Neuron (in vitro differentiated cells): Measurements from ENCODE around the gene PLA2G15.

ENCODE experiments used
- H2AFZ ChIP-seq: one replicate; pipeline ENCODE4 v1.6.1; 2013; ENCODE audit warnings: low read depth, mild to moderate bottlenecking, inconsistent platforms, low read length, moderate library complexity
- H3K27me3 ChIP-seq: one replicate; pipeline ENCODE4 v1.6.1; 2013; ENCODE audit warnings: low read length; ENCODE audit not compliant: insufficient read depth
- H3K36me3 ChIP-seq: one replicate; pipeline ENCODE4 v1.6.1; 2013; ENCODE audit warnings: low read length; ENCODE audit not compliant: insufficient read depth
- H3K4me1 ChIP-seq: one replicate; pipeline ENCODE4 v1.6.1; 2013; ENCODE audit warnings: low read length; ENCODE audit not compliant: insufficient read depth
- H3K4me3 ChIP-seq: 2 replicates; pipeline ENCODE4 v1.5.1; 2013; ENCODE audit warnings: mild to moderate bottlenecking, low read length, moderate library complexity
- H3K9me3 ChIP-seq: one replicate; pipeline ENCODE4 v1.6.1; 2013; ENCODE audit warnings: low read length

The PLA2G15 gene

GRCh38 chr16:68244903-68245853 is at the start of gene PLA2G15:
TSS of gene PLA2G15 (plus strand) at chr16:68245373. CDS start at chr16:68245427, 54 bp downstream.
- Histone ChIP-seq H3K36me3 (peaks cover 4% of the 10 kb centered on the region), H3K9me3 (no peaks in the 10 kb centered on the region), H3K4me3 (peak within 1 kb of the TSS; percentile 94), H3K27me3 (no peaks in the 10 kb centered on the region), H2AFZ (peak within 1 kb of the TSS; percentile 84), H3K4me1 (peaks cover 11% of the 10 kb centered on the region)

GRCh38 chr16:68197250-68197649 is 47.9 kb upstream of the PLA2G15 start:
- Histone ChIP-seq H3K36me3 (peaks cover 14% of the 10 kb centered on the region), H3K4me3 (no peak overlapping the region), H3K4me1 (no peaks in the 10 kb centered on the region), H3K27me3 (no peaks in the 10 kb centered on the region), H3K9me3 (no peaks in the 10 kb centered on the region), H2AFZ (no peak overlapping the region)

- Histone ChIP-seq H3K4me1 (no peaks in the 10 kb centered on the region), H3K36me3 (no peaks in the 10 kb centered on the region), H2AFZ (no peak overlapping the region), H3K27me3 (no peaks in the 10 kb centered on the region), H3K9me3 (no peaks in the 10 kb centered on the region), H3K4me3 (no peak overlapping the region)
Measured at GRCh38 chr16:68200088-68200783, 44.9 kb upstream of the PLA2G15 start.

- Histone ChIP-seq H2AFZ (no peak overlapping the region), H3K4me1 (no peaks in the 10 kb centered on the region), H3K4me3 (no peak overlapping the region), H3K27me3 (no peaks in the 10 kb centered on the region), H3K9me3 (no peaks in the 10 kb centered on the region), H3K36me3 (no peaks in the 10 kb centered on the region)
Measured at GRCh38 chr16:68202091-68202519, 43.1 kb upstream of the PLA2G15 start.

- H3K36me3 ChIP-seq, result no peaks in the 10 kb centered on the region
- H3K4me3 ChIP-seq, result no peak overlapping the region
- no peak overlapping the region for H2AFZ ChIP-seq
- no peaks in the 10 kb centered on the region for H3K4me1 ChIP-seq
- H3K27me3 ChIP-seq, result no peaks in the 10 kb centered on the region
- H3K9me3 ChIP-seq, result peaks cover 2% of the 10 kb centered on the region
Measured at GRCh38 chr16:68206245-68206644, 38.9 kb upstream of the PLA2G15 start.

- no peaks in the 10 kb centered on the region for H3K4me1 ChIP-seq
- no peaks in the 10 kb centered on the region for H3K9me3 ChIP-seq
- H2AFZ ChIP-seq, result no peak overlapping the region
- no peaks in the 10 kb centered on the region for H3K27me3 ChIP-seq
- no peak overlapping the region for H3K4me3 ChIP-seq
- H3K36me3 ChIP-seq, result no peaks in the 10 kb centered on the region
Measured at GRCh38 chr16:68214726-68215125, 30.4 kb upstream of the PLA2G15 start.

GRCh38 chr16:68215302-68215701 is 29.9 kb upstream of the PLA2G15 start:
- no peaks in the 10 kb centered on the region for H3K27me3 ChIP-seq
- no peaks in the 10 kb centered on the region for H3K9me3 ChIP-seq
- H3K36me3 ChIP-seq, result no peaks in the 10 kb centered on the region
- no peak overlapping the region for H2AFZ ChIP-seq
- no peak overlapping the region for H3K4me3 ChIP-seq
- H3K4me1 ChIP-seq, result no peaks in the 10 kb centered on the region

GRCh38 chr16:68216240-68216639 is 28.9 kb upstream of the PLA2G15 start:
- Histone ChIP-seq H3K36me3 (peaks cover 3% of the 10 kb centered on the region), H3K4me3 (no peak overlapping the region), H3K4me1 (no peaks in the 10 kb centered on the region), H2AFZ (no peak overlapping the region), H3K27me3 (no peaks in the 10 kb centered on the region), H3K9me3 (no peaks in the 10 kb centered on the region)

GRCh38 chr16:68217506-68217905 is 27.7 kb upstream of the PLA2G15 start:
- no peak overlapping the region for H2AFZ ChIP-seq
- H3K9me3 ChIP-seq, result no peaks in the 10 kb centered on the region
- H3K27me3 ChIP-seq, result no peaks in the 10 kb centered on the region
- H3K36me3 ChIP-seq, result peaks cover 4% of the 10 kb centered on the region
- no peak overlapping the region for H3K4me3 ChIP-seq
- no peaks in the 10 kb centered on the region for H3K4me1 ChIP-seq

GRCh38 chr16:68219725-68220351 is 25.3 kb upstream of the PLA2G15 start:
- no peaks in the 10 kb centered on the region for H3K27me3 ChIP-seq
- no peaks in the 10 kb centered on the region for H3K4me1 ChIP-seq
- H3K9me3 ChIP-seq, result no peaks in the 10 kb centered on the region
- H3K36me3 ChIP-seq, result peaks cover 4% of the 10 kb centered on the region
- no peak overlapping the region for H2AFZ ChIP-seq
- no peak overlapping the region for H3K4me3 ChIP-seq

- Histone ChIP-seq H3K36me3 (peaks cover 14% of the 10 kb centered on the region), H3K9me3 (no peaks in the 10 kb centered on the region), H3K27me3 (no peaks in the 10 kb centered on the region), H3K4me1 (no peaks in the 10 kb centered on the region), H2AFZ (no peak overlapping the region), H3K4me3 (no peak overlapping the region)
Measured at GRCh38 chr16:68223072-68223471, 22.1 kb upstream of the PLA2G15 start.

- no peak overlapping the region for H3K4me3 ChIP-seq
- H3K9me3 ChIP-seq, result no peaks in the 10 kb centered on the region
- no peak overlapping the region for H2AFZ ChIP-seq
- peaks cover 13% of the 10 kb centered on the region for H3K36me3 ChIP-seq
- H3K4me1 ChIP-seq, result no peaks in the 10 kb centered on the region
- no peaks in the 10 kb centered on the region for H3K27me3 ChIP-seq
Measured at GRCh38 chr16:68226116-68226515, 19.1 kb upstream of the PLA2G15 start.
